ENCODE data around the gene HS3ST1. TPM values are rescaled to one million over a fixed set of nuclear protein-coding genes. Genes with fewer than 3 reads are reported as not detected.

Gene HS3ST1
- 0.77 and 3.3 TPM in 2 replicates for total RNA-seq

DNA sequence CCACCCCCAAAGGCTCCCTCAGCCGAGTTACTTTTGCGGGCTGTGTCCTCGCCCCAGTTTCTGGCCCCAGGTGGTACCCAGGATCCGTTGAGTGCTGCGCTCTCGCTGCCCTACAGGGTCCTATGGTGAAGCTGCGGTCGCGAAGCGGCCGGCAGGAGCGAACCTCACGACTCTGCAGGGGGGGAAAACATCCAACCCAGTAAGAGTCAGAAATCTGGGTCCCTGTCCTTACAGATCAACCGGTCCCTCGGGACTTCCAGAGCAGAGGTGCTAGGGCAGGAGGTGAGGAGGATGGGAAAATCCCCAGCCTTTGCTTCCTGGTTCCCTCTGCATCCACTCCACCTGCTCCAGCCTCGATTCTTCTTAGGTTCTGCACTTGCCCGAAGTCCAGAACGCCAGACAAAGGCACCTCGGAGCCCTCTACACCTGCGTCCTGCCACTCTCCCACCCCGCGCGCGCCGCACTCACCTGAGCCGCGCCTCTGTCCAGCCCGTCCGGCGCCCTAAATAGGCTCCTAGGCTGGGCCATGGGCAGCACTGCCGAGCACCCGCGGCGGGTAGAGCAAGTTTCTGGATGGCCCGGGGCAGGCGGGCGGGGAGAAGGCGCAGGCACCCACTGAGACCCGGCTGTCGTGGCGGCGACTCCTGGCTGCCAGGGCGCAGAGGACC lies at the start of gene HS3ST1:
HS3ST1 (minus strand) TSS at position 664 of the 668 bp plus-strand sequence. CDS start 28,889 bp downstream, outside the sequence.
- no peak for DNase-seq (ENCODE audit: low read depth in 2 of 2)

DNA sequence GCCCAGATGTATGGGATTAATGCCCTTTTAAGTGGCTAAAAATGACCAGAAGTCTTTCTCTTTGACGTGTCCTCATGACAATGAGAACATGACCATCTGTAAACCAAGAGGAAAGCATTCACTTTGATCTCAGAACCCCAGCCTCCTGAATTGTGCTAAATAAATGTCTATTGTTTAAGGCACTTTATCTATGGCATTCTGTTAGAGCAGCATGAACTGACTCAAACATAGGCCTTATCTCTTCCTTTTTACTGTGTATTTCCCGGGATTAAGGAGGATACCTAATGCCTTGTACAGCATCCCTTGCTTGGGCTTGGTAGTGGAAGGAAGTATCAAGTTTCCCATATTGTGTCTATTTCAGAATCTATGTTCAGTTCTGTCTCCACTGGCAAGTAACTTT lies 47.2 kb upstream of the HS3ST1 start:
- DNase-seq (ENCODE audit: low read depth in 2 of 2), result peak in 1 of 2 donors; percentile 57

DNA sequence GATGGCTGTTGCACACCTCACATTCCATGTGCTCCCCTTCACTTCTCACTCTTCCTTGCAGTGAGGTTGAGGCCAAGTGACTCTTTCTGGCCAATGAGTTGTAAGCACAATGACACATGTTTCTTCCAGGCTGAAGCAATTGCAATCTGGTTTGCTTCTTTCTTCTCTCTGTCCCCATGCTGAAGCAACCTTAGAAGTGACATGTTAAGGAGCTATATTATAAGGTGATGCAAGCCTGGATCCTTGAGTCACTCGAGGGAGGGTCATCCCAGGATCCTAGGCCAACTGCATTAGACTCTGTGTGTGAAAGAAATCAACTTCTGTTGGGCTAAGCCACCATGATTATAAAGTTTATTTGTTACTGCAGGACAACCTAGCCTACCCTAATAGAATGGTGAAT lies 45.5 kb upstream of the HS3ST1 start:
- DNase-seq (ENCODE audit: low read depth in 2 of 2), result no peak

DNA sequence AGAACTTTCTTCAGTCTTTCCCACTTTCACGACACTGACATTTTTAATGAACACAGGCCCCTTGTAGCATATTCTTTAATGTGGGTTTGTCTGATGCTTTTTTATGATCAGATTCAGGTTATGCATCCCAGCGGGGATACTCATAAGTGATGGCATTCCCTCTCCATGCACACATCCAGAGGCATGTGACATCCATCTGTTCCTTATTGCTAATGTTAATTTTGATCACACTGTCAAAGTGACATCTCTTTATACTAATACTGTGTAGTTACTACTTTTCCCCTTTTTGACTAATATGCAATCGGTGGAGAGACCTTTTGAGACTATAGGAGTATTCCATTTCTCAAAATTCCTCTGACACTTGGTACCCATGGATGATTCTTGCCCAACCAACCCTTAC lies 43.8 kb upstream of the HS3ST1 start:
- no peak for DNase-seq (ENCODE audit: low read depth in 2 of 2)

DNA sequence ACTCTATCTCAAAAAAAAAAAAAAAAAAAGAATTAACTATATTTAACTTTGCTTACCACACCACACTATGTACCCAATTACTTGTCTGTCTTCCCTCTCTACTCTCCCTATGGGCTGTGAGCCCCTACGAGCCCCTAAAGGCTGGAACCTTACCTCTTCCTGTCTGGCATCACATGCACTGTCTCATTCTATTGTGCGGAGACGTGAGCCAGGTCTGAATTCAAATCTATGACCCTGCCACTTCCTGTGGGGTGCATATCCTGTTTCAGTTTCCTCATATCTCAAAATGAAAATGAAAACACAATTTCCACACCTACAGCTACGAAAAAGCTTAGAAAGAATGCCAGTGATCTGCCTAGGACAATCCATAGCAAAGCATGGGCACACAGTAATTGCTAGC lies 42.9 kb upstream of the HS3ST1 start:
- peak; percentile 78 to 79 for DNase-seq (ENCODE audit: low read depth in 2 of 2)

DNA sequence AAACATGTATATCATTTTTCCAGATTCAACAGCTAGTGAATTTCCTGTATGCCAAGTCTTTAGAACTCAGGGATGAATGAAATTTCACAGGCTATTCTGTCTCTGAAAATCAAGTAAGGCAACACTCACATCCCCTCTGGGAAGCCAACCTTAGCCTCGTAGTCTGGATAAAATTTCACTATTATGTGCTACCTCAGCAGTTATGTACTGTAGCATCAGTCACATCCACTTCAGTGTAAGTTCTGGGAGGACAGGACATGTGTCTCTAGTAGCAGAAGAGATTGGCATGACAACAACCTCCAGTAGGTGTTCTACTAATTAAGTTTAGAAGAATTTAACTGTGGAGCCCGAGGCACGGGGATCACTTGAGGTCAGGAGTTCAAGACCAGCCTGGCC lies 42.4 kb upstream of the HS3ST1 start:
- no peak for DNase-seq (ENCODE audit: low read depth in 2 of 2)

DNA sequence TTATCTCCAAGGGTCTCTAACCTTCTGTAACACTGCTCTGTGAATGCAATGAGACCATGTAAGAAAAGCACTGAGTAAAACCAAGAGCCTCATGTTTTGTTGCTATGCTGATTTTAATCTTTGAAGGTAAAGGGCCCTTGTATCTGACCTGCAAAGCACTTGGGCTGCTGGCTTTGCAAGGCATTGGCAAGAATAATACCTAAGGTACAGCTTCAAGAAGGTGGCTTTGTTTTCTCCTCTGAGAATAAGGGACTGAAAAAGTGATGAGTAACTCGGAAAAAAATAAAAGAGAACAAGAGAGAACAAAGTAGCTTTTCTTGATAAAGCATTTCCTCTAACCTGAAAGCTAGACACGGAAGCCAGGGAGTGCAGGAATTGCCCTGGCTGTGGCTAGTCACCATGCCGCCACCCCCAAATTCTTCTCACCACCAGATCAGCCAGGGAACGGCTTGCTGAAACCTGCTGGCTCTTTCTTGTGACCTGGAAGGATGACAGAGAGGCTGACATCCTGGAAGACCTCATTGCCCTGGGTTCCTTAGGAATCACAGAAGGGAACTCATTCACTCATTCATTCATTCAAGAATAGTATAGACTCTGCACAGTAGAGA lies 41.8 kb upstream of the HS3ST1 start:
- DNase-seq (ENCODE audit: low read depth in 2 of 2), result peak in 1 of 2 donors; percentile 23

DNA sequence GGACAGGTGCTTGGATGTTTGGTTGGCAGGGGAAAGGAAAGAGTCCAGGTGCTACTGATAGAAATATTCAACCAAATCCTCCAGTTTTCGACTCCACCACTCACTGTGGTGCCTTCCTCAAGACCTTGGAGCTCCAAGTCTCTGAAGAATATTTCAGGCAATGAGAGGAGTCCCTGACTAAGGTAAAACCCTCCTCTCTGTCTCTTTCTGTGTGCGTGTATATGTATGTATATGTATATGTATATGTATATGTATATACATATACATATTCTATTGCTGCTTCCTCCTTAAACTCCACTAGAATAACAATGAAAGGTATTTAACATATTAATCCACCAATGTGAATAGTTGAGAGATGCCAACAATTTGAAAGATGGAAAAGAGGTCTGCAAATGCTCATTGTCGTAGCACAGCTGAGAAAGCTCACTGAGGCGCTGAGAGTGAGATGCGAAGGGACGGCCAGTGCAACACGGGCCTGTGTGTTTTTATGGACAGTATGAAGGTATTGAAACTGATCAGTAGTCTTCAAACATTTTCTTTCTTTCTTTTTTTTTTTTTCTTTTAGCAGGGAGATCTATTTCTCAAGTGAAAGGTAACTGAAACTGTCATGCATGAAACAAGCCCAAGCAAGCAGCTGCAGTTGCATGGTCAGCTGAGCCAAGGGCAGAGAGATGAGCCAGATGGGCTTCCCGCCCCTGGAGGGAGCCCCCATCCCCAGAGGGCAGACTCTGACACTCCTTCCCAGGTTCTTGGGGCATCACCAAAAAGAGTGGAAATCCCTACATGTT lies 41.1 kb upstream of the HS3ST1 start:
- DNase-seq (ENCODE audit: low read depth in 2 of 2), result no peak

DNA sequence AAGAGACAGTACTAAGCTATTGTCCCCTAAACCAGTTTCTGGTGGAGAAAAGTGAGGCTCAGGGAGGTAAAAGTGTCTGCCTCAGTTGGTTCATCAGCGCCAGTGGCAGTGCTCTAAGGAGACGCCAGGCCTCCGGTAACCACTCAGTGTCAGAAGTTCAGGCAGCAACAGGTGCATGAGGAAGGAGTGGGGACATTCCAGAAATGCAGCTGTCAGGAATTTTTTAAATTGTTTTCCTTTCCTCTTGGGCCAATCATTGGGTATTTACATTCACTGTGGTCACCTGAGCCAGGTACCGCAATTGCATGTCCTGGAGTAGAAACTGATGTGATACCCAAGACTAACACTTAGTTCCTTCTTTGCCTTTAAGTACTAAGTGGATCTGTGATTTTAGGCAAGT lies 40.2 kb upstream of the HS3ST1 start:
- no peak for DNase-seq (ENCODE audit: low read depth in 2 of 2)

DNA sequence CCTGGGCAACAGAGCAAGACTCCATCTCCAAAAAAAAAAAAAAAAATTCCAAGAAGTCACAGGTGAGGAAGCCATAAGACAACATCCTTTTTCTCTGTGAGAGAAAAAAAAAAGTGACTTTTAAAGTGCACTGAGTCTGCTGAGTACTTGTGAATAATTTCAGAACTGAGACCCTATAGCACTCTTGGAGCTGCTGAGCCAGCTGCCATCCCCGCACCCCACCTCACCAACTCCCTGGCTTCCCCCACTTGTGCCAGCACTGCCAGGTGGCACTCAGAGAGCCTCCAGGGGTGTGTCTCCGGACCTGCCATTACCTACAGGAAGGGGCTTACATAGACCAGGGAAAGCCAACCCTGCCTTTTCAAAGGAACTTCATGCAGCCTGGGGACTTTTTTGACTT lies 39.2 kb upstream of the HS3ST1 start:
- no peak for DNase-seq (ENCODE audit: low read depth in 2 of 2)

DNA sequence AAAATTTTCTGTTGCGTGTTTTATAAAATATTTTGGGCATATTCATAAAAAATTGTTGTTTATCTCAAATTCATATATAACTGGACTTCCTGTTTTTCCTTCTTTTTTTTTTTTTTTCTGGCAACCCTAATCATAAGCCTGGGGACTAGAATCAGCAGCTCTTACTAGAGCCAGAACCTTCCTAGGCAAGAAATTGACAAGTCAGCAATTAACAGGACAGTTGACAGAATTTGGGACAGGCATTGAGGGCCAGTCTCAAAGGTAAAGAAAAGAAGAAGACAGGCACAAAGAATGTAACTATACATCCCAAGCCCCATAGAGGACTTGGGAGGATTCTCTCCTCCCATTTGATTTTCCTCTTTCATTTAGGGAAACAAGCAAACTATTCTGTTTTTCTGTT lies 35.0 kb upstream of the HS3ST1 start:
- DNase-seq (ENCODE audit: low read depth in 2 of 2), result no peak

DNA sequence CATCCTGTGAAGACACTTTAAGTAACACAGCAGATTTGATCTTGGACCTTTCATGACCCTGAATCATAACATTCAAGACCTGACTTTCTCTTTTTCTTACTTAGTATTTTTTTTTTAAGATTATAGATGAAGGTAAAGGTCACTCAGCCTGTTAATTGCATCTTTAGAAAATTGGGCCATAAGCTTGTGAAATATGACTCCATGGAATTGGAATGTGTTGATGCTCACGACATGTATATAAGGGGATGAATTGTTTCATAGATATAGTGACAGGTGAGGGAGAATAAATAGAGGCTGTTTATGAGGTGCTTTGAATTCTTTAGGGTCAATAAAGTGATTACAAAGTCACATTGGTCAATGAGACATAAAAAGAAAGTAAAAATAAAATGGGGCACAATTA lies 27.7 kb upstream of the HS3ST1 start:
- DNase-seq (ENCODE audit: low read depth in 2 of 2), result no peak

DNA sequence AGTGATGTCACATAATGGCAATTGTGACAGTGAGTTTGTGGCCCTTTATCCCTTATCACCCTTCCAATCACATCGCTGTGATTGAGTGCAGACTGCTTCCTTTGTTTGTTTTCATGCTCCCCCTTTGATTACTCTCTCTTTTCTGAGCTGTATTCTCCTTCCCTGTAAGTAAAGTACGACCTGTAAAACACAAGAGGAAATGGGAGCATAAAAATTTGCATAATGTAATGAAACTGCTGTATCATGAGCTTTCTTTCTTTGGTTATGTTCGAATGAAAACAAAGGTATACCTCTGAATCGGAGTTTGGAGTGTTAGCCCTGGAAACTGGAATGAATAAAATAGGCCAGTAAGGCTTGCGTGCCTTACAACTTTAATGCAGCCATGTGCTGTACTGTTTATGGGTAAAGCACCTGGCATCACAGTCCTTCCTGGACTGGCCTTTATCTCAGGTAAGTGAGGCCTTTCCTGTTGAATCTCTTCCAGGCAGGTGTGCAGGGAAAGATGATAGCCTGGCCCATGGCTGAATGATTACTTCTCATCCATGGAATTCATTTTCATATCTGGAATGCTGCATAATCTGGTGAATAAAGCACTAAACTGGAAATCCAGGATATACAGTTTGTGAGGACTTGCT lies 26.6 kb upstream of the HS3ST1 start:
- DNase-seq (ENCODE audit: low read depth in 2 of 2), result no peak

DNA sequence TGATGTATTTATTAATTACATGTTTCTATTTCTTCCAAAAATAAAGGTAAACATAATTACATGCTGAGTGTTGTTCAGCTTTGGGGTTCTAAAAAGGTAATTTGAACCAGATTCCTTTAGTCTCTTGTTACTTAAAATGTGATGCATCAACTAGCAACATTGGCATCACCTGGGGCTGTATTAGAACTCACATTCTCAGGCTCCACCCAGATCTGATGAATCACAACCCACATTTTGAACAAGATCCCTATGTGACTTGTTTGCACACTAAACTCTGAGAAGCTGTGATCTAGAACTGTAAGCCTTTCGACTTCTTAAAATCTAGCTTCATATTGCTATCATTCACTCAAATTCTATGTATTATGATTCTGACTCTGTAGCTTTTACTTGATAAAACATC lies 23.0 kb upstream of the HS3ST1 start:
- no peak for DNase-seq (ENCODE audit: low read depth in 2 of 2)

DNA sequence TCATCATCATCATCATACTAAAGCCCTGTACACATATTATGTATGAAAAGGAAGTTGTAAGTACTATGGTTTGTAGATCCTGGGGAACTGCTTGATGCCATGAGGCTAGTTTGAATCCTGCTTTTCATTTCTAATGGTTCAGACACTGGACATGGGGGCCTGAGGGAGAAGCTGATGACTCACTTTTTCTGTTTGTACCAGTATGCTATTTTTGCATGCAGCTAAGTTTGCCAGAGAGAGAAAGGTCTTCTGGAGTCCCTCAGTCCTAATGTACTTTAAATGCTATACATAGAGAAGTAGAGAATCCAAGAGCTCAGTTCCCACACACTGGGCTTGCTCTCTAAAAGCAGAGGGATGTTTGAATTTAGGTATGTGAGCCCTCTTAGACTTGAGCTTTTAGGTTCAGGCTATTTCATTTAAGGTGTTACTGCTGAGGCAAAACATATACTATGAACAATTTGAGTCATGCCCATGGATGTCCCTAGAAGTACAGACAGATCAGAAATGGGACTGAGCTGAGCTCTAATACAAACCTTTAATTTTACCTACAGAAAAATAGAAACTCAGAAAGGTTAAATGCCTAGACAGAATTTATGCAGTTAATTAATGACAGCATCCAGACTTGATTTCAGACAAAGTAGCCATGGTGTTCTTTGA lies 17.6 kb upstream of the HS3ST1 start:
- peak; percentile 45 to 74 for DNase-seq (ENCODE audit: low read depth in 2 of 2)

DNA sequence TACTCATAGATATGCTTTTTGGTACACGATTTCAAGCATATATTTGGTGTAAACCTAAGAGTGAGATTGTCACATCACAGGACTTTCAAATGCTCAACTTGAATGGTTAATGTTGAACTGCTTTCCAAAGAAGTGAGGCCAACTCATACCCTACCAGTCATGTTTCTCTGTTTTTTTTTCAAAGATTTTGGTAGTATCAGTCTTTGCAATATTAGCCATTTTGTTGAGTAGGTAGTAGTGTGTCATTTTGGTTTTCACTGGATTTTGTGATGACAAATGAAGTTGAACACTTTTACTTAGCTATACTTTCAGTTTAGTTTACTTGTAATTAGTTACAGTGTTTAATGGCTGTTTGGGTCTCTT lies 12.5 kb upstream of the HS3ST1 start:
- DNase-seq (ENCODE audit: low read depth in 2 of 2), result no peak

DNA sequence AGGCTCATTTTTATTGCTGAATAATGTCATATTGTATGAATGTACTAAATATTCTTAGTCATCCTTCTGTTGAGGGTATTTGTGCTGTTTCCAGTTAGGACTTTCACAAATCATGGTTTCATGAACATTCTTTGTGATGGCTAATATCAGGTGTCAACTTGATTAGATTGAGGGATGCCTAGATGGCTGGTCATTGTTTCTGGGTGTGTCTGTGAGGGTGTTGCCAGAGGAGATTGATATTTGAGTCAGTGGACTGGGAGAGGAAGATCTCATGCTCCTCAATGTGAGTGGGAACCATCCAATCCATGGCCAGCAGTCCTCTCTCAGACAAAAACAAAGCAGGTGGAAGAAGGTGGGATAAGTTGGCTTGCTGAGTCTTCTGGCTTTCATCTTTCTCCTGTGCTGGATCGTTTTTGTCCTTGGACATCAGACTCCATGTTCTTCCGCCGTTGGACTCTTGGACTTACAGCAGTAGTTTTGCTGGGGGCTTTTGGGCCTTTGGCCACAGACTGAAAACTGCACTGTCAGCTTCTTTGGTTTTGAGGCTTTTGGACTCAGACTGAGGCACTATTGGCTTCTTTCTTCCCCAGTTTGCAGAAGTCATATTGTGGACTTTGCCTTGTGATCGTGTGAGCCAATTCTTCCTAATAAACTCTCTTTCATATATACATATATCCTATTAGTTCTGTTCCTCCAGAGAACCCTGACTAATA lies 11.9 kb upstream of the HS3ST1 start:
- no peak for DNase-seq (ENCODE audit: low read depth in 2 of 2)

DNA sequence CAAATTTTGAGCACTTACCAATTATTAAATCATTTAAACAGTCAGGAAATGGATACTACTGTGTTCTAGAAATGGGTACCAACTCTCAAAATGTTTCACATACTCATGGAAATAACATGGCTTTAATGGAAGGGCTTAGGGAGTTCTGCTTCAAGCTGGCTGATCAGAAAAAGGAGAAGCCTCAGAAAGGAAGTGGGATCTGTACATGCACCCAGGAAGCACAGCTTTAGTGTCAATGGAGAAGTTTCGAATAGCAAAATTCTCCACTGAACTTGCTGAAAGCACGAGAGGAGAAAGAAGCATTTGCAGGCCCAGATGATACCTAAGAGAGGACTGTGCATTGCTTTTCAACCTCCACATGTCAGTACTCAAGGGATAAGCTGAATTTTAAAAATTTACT lies 11.1 kb upstream of the HS3ST1 start:
- no peak for DNase-seq (ENCODE audit: low read depth in 2 of 2)

DNA sequence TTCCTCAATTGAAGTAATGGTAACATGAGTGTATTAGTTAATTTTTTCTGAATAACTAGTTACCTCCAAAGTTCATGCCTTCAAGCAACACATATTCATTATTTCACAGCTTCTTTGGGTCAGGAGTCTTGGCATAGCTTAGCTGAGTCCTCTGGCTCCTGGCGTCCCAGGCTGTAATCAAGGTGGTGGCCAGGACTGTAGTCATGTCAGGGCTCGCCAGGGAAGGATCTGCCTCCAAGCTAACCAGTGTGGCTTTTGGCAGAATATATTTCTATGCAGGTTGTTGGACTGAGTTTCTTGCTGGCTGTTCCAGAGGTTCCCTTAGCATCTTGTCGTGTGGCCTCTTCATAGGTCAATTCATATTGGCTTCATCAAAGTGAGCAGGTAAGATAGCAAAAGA lies 10.0 kb upstream of the HS3ST1 start:
- no peak for DNase-seq (ENCODE audit: low read depth in 2 of 2)

DNA sequence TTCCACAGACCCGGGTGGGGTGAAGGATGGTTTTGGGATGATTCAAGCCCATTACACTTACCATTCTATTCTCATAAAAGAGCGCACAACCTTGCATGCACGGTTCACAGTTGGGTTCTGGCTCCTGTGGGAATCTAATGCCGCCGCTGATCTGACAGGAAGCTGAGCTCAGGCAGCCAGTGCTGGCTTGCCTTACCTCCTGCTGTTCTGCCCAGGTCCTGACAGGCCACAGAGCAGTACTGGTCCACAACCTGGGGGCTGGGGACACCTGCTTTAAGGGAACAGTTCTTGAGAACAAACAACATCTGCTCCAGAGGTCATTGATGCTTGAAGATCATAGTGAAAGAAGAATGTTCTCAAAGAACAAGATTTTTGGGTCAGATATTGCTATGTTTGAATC lies 8.0 kb upstream of the HS3ST1 start:
- DNase-seq (ENCODE audit: low read depth in 2 of 2), result no peak

DNA sequence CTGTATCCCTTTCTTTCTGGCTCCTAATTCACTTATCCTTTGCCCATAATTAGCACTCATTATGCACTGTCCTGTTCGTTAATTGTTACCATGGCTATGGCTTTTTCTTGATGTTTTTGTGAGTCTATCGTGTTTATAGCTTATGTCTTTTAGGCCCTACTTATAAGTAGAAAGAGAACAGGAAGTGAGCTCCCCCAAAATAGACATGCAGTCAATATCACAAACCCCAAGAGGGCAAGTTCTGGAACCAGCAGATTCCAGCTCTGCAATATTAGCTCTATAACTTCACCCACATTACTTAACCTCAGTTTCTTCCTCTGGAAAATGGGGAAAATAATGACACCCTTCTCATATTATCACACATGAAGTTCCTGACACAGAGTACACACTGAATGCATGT lies 7.4 kb upstream of the HS3ST1 start:
- no peak for DNase-seq (ENCODE audit: low read depth in 2 of 2)

Measured in dermis microvascular lymphatic vessel endothelial cell (primary cell).